SU-DHL-6 (cell line): ENCODE data around the gene PRKN.

Experiments used
- EZH2phosphoT487 ChIP-seq: fragments of 200-600 bp; sonication (generic), shearing (Covaris generic); conservative IDR thresholded peaks from 2 replicates; pipeline ENCODE4 v1.6.1; 2018; ENCODE audit warnings: mild to moderate bottlenecking, antibody characterized with exemption, low read length, moderate library complexity, mixed read lengths
- TF ChIP-seq, protein P1 (sequence below): fragments of 200-600 bp; sonication (generic); IDR thresholded peaks from one replicate; pipeline ENCODE4 v1.5.1; 2017; ENCODE audit warnings: antibody characterized with exemption, mild to moderate bottlenecking, low read length, moderate library complexity; ENCODE audit not compliant: insufficient read depth, poor library complexity, severe bottlenecking

DNA sequence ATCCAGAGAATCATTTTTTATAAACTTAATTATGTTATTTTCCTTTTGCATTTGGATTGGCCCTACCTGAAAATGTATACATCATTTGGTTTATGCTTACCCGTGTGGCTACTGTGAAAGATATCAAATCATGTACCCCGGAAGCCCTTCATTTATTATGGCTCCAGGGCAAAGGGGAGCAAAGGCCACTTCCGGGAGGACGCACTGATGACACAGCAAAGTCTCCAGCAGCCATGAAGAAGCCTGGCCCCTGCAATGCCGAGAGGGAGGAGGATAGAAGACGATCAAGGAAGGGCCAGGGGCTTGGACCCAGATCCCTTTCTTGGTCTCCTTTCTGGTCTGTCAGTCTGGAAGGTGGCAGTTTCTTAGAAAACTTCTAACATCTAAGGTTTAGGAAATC, 1073.4 kb downstream of the PRKN start:
- TF ChIP-seq, protein P1, sequence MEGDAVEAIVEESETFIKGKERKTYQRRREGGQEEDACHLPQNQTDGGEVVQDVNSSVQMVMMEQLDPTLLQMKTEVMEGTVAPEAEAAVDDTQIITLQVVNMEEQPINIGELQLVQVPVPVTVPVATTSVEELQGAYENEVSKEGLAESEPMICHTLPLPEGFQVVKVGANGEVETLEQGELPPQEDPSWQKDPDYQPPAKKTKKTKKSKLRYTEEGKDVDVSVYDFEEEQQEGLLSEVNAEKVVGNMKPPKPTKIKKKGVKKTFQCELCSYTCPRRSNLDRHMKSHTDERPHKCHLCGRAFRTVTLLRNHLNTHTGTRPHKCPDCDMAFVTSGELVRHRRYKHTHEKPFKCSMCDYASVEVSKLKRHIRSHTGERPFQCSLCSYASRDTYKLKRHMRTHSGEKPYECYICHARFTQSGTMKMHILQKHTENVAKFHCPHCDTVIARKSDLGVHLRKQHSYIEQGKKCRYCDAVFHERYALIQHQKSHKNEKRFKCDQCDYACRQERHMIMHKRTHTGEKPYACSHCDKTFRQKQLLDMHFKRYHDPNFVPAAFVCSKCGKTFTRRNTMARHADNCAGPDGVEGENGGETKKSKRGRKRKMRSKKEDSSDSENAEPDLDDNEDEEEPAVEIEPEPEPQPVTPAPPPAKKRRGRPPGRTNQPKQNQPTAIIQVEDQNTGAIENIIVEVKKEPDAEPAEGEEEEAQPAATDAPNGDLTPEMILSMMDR: no peak
- no peak for TF ChIP-seq EZH2phosphoT487
